HUES6 (cell line): ENCODE measurements around the gene PTPN13.

Source experiments
- H3K27ac ChIP-seq: 2 replicates; pipeline ENCODE4 v1.7.0; 2013; ENCODE audit warnings: low read depth, mild to moderate bottlenecking, low read length, inconsistent platforms
- H3K27me3 ChIP-seq: 2 replicates; pipeline ENCODE4 v1.6.1; 2013; ENCODE audit warnings: low read length; ENCODE audit not compliant: control insufficient read depth, insufficient read depth
- H3K36me3 ChIP-seq: 2 replicates; pipeline ENCODE4 v1.6.1; 2013; ENCODE audit warnings: low read length; ENCODE audit not compliant: control insufficient read depth, insufficient read depth
- H3K4me1 ChIP-seq: 2 replicates; pipeline ENCODE4 v1.6.1; 2013; ENCODE audit warnings: low read length; ENCODE audit not compliant: control insufficient read depth, insufficient read depth
- H3K4me3 ChIP-seq: 2 replicates; pipeline ENCODE4 v1.5.1; 2013; ENCODE audit warnings: low read depth, low read length
- H3K9ac ChIP-seq: one replicate; pipeline ENCODE4 v1.6.1; 2013; ENCODE audit warnings: mild to moderate bottlenecking, low read length
- H3K9me3 ChIP-seq: 2 replicates; pipeline ENCODE4 v1.6.1; 2013; ENCODE audit warnings: low read depth, low read length; ENCODE audit not compliant: control insufficient read depth, insufficient read depth

The PTPN13 gene

GRCh38 chr4:86560447-86560846 is 33.7 kb upstream of the PTPN13 start:
- Histone ChIP-seq H3K9ac (no peak overlapping the region), H3K4me3 (no peak overlapping the region), H3K4me1 (peaks cover 7% of the 10 kb centered on the region), H3K36me3 (no peaks in the 10 kb centered on the region), H3K27me3 (no peaks in the 10 kb centered on the region), H3K27ac (no peak overlapping the region), H3K9me3 (no peaks in the 10 kb centered on the region)

- H3K27me3 ChIP-seq, result no peaks in the 10 kb centered on the region
- no peak overlapping the region for H3K27ac ChIP-seq
- no peak overlapping the region for H3K4me3 ChIP-seq
- no peak overlapping the region for H3K9ac ChIP-seq
- peaks cover 7% of the 10 kb centered on the region for H3K4me1 ChIP-seq
- H3K36me3 ChIP-seq, result no peaks in the 10 kb centered on the region
- no peaks in the 10 kb centered on the region for H3K9me3 ChIP-seq
These were observed 32.9 kb upstream of the PTPN13 start for GRCh38 chr4:86561256-86561655.

- Histone ChIP-seq H3K27me3 (no peaks in the 10 kb centered on the region), H3K9me3 (no peaks in the 10 kb centered on the region), H3K9ac (no peak overlapping the region), H3K4me1 (peaks cover 2% of the 10 kb centered on the region), H3K27ac (no peak overlapping the region), H3K36me3 (no peaks in the 10 kb centered on the region), H3K4me3 (no peak overlapping the region)
These were observed 30.7 kb upstream of the PTPN13 start for GRCh38 chr4:86563416-86563815.

- Histone ChIP-seq H3K9me3 (no peaks in the 10 kb centered on the region), H3K4me3 (no peak overlapping the region), H3K9ac (no peak overlapping the region), H3K27me3 (no peaks in the 10 kb centered on the region), H3K4me1 (peaks cover 2% of the 10 kb centered on the region), H3K36me3 (no peaks in the 10 kb centered on the region), H3K27ac (no peak overlapping the region)
These were observed 29.3 kb upstream of the PTPN13 start for GRCh38 chr4:86564795-86565194.

- no peak overlapping the region for H3K9ac ChIP-seq
- no peaks in the 10 kb centered on the region for H3K9me3 ChIP-seq
- H3K4me1 ChIP-seq, result peaks cover 4% of the 10 kb centered on the region
- no peaks in the 10 kb centered on the region for H3K36me3 ChIP-seq
- no peaks in the 10 kb centered on the region for H3K27me3 ChIP-seq
- no peak overlapping the region for H3K27ac ChIP-seq
- no peak overlapping the region for H3K4me3 ChIP-seq
These were observed 28.5 kb upstream of the PTPN13 start for GRCh38 chr4:86565651-86566050.

GRCh38 chr4:86569103-86569870 is 24.8 kb upstream of the PTPN13 start:
- Histone ChIP-seq H3K27me3 (no peaks in the 10 kb centered on the region), H3K36me3 (no peaks in the 10 kb centered on the region), H3K9ac (no peak overlapping the region), H3K9me3 (no peaks in the 10 kb centered on the region), H3K4me1 (peaks cover 14% of the 10 kb centered on the region), H3K4me3 (no peak overlapping the region), H3K27ac (no peak overlapping the region)

GRCh38 chr4:86579941-86580340 is 14.2 kb upstream of the PTPN13 start:
- Histone ChIP-seq H3K4me1 (no peaks in the 10 kb centered on the region), H3K36me3 (no peaks in the 10 kb centered on the region), H3K4me3 (no peak overlapping the region), H3K27me3 (no peaks in the 10 kb centered on the region), H3K27ac (no peak overlapping the region), H3K9me3 (no peaks in the 10 kb centered on the region), H3K9ac (no peak overlapping the region)

GRCh38 chr4:86582410-86582809 is 11.7 kb upstream of the PTPN13 start:
- Histone ChIP-seq H3K27ac (no peak overlapping the region), H3K4me1 (peaks cover 17% of the 10 kb centered on the region), H3K4me3 (no peak overlapping the region), H3K9me3 (no peaks in the 10 kb centered on the region), H3K36me3 (no peaks in the 10 kb centered on the region), H3K27me3 (no peaks in the 10 kb centered on the region), H3K9ac (no peak overlapping the region)

- Histone ChIP-seq H3K27me3 (no peaks in the 10 kb centered on the region), H3K4me3 (no peak overlapping the region), H3K9me3 (no peaks in the 10 kb centered on the region), H3K36me3 (no peaks in the 10 kb centered on the region), H3K9ac (no peak overlapping the region), H3K4me1 (peaks cover 19% of the 10 kb centered on the region), H3K27ac (no peak overlapping the region)
These were observed 7.9 kb upstream of the PTPN13 start for GRCh38 chr4:86586160-86586572.

GRCh38 chr4:86586626-86587380 is 7.3 kb upstream of the PTPN13 start:
- H3K36me3 ChIP-seq, result no peaks in the 10 kb centered on the region
- H3K4me1 ChIP-seq, result peaks cover 19% of the 10 kb centered on the region
- no peaks in the 10 kb centered on the region for H3K27me3 ChIP-seq
- no peak overlapping the region for H3K4me3 ChIP-seq
- no peak overlapping the region for H3K27ac ChIP-seq
- H3K9me3 ChIP-seq, result no peaks in the 10 kb centered on the region
- no peak overlapping the region for H3K9ac ChIP-seq

- Histone ChIP-seq H3K27me3 (no peaks in the 10 kb centered on the region), H3K4me3 (no peak overlapping the region), H3K9ac (no peak overlapping the region), H3K27ac (no peak overlapping the region), H3K36me3 (no peaks in the 10 kb centered on the region), H3K4me1 (peaks cover 26% of the 10 kb centered on the region), H3K9me3 (no peaks in the 10 kb centered on the region)
These were observed 6.6 kb upstream of the PTPN13 start for GRCh38 chr4:86587381-86588140.
